ENCODE results near the gene TREML1. TPM values are rescaled to one million over a fixed set of nuclear protein-coding genes. Genes with fewer than 3 reads are reported as not detected.

Gene TREML1
- total and polyA plus RNA-seq, 9 of the 15 experiments (the other 6 are each of a cell fraction or from before 2014, with no cell fraction given) = not detected

DNA sequence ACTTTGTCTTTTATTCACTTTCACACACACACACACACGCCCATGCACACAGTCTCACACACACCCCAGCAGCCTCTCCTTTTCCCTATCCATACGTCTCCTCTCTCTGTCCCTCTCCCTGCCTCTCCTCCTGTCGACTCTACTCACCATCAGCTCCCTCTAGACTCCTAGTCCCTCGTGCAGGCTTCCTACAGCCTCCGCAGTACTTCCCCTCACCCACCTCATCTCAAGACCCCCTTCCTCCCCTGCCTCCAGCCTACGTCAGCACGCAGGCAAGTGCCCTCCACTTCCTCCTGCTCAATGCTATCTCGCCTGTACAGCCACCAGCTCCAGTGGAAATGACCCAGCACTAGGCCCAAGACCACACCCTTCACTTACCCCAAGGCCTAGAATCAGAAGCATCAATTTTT is 47.6 kb upstream of the TREML1 start (continued):
- no peak; the same call in 1 of the 2 replicates for TF ChIP-seq DMBX1 (CRISPR knock-in tag; IDR thresholded peaks at IDR 0.05; ENCODE audit: borderline replicate concordance)
- 0 out of 2 replicates have a peak, but pooled peaks have one; percentile 19 for TF ChIP-seq KLF6 (CRISPR knock-in tag; IDR thresholded peaks at IDR 0.05; ENCODE audit: borderline replicate concordance)
- TF ChIP-seq EHMT2 (IDR thresholded peaks at IDR 0.05) = peak; percentile 72; the same call in 1 of the 2 replicates
- no peak for TF ChIP-seq HNRNPH1 (optimal IDR thresholded peaks at IDR 0.05; ENCODE audit: low read depth, low read length)
- 0 out of 2 replicates have a peak, but pooled peaks have one; percentile 42 for TF ChIP-seq STAT5A (IDR thresholded peaks at IDR 0.05; ENCODE audit: borderline replicate concordance, low read length)
- peak; percentile 82 for TF ChIP-seq TCF3 (CRISPR knock-in tag; IDR thresholded peaks at IDR 0.05)
- TF ChIP-seq COPS2 (conservative IDR thresholded peaks at IDR 0.05) = no peak
- TF ChIP-seq ZNF12 (CRISPR knock-in tag; IDR thresholded peaks at IDR 0.05) = no peak
- TF ChIP-seq TCFL5 (CRISPR knock-in tag; conservative IDR thresholded peaks at IDR 0.05) = no peak
- no peak for TF ChIP-seq ZNF41 (CRISPR knock-in tag; conservative IDR thresholded peaks at IDR 0.05)
- TF ChIP-seq, protein P1, sequence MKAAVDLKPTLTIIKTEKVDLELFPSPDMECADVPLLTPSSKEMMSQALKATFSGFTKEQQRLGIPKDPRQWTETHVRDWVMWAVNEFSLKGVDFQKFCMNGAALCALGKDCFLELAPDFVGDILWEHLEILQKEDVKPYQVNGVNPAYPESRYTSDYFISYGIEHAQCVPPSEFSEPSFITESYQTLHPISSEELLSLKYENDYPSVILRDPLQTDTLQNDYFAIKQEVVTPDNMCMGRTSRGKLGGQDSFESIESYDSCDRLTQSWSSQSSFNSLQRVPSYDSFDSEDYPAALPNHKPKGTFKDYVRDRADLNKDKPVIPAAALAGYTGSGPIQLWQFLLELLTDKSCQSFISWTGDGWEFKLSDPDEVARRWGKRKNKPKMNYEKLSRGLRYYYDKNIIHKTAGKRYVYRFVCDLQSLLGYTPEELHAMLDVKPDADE (conservative IDR thresholded peaks at IDR 0.05; ENCODE audit: control insufficient read depth, low read depth, low read length) = no peak; the same call in 1 of the 2 replicates
- no peak for TF ChIP-seq DDX20 (tag; IDR thresholded peaks at IDR 0.05; ENCODE audit: low read depth)
- TF ChIP-seq RFX1 (IDR thresholded peaks at IDR 0.05) = no peak
- TF ChIP-seq, protein P2, sequence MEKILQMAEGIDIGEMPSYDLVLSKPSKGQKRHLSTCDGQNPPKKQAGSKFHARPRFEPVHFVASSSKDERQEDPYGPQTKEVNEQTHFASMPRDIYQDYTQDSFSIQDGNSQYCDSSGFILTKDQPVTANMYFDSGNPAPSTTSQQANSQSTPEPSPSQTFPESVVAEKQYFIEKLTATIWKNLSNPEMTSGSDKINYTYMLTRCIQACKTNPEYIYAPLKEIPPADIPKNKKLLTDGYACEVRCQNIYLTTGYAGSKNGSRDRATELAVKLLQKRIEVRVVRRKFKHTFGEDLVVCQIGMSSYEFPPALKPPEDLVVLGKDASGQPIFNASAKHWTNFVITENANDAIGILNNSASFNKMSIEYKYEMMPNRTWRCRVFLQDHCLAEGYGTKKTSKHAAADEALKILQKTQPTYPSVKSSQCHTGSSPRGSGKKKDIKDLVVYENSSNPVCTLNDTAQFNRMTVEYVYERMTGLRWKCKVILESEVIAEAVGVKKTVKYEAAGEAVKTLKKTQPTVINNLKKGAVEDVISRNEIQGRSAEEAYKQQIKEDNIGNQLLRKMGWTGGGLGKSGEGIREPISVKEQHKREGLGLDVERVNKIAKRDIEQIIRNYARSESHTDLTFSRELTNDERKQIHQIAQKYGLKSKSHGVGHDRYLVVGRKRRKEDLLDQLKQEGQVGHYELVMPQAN (IDR thresholded peaks at IDR 0.05; ENCODE audit: borderline replicate concordance) = 0 out of 2 replicates have a peak, but pooled peaks have one; percentile 22
- no peak for TF ChIP-seq PCBP1 (IDR thresholded peaks at IDR 0.05; ENCODE audit: low read depth, low read length, poor library complexity, severe bottlenecking)
- TF ChIP-seq, protein P3, sequence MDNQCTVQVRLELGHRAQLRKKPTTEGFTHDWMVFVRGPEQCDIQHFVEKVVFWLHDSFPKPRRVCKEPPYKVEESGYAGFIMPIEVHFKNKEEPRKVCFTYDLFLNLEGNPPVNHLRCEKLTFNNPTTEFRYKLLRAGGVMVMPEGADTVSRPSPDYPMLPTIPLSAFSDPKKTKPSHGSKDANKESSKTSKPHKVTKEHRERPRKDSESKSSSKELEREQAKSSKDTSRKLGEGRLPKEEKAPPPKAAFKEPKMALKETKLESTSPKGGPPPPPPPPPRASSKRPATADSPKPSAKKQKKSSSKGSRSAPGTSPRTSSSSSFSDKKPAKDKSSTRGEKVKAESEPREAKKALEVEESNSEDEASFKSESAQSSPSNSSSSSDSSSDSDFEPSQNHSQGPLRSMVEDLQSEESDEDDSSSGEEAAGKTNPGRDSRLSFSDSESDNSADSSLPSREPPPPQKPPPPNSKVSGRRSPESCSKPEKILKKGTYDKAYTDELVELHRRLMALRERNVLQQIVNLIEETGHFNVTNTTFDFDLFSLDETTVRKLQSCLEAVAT (IDR thresholded peaks at IDR 0.05) = peak in 1 of 2 experiments; percentile 52; a peak in 1 of 4 replicates
- no peak for TF ChIP-seq NFYB (IDR thresholded peaks at IDR 0.05; ENCODE audit: extremely low read depth, insufficient read length)
- TF ChIP-seq SRSF3 (IDR thresholded peaks at IDR 0.05; ENCODE audit: insufficient read depth, low read length) = no peak
- no peak for TF ChIP-seq POLR3A (IDR thresholded peaks at IDR 0.05; ENCODE audit: borderline replicate concordance, extremely low read depth, insufficient read depth, insufficient read length)
- no peak for TF ChIP-seq ZKSCAN3 (CRISPR knock-in tag; IDR thresholded peaks at IDR 0.05)
- TF ChIP-seq BCOR (IDR thresholded peaks at IDR 0.05) = no peak; the same call in 1 of the 2 replicates
- TF ChIP-seq ZSCAN29 (IDR thresholded peaks at IDR 0.05) = no peak
- no peak for TF ChIP-seq TCF7L2 (IDR thresholded peaks at IDR 0.05; ENCODE audit: low read depth, low read length)

Measured in K562 (cell line).